ENCODE results near the gene RASAL1.

Gene RASAL1

DNA sequence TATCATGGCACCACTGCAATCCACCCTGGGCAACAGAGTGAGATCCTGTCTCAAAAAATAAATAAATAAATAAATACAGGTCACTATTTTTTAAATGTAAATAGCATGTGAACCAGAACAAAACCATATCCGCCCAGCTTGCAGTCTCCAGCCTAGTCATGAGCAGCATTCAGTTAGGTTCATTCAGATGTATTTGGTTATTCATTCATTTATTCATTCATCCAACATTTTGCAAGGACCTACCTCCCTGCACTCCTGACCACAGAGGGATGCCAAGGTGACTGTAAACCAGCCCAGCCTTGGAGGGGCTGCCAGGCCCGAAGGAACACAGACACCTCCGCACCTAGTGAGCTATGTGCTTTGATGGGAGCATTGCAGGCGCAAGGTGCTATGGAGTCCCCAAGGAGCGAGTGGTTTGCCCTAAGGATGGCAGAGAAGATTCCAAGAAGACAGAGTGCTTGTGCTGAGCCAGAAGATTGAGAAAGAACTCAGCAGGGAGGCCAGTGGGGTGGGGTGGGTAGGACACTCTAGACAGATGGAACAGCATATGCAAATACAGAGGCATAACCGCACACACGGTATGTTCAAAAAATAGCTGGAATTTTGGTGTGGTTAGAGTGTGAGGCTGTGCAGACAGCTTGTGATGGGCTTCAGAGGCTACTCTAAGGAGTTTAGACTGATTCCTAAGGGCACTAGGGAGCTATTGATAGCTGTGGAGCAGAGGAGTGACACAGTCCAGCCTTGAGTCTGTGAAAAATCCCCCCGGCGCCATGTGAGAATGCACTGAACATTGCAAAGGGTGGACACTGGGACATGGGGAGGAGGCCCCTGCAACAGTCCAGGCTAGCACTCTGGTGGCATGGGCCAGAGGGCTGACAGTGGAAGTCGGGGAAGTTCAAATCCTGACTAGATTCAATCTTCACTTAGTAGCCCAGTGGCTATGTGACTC is 67.3 kb downstream of the RASAL1 start:
- H3K27ac ChIP-seq: no peak overlapping the region
- no peak for DNase-seq (ENCODE audit: low spot score)
- TF ChIP-seq CTCF (conservative IDR thresholded peaks at IDR 0.05; ENCODE audit: low read depth): no peak
- POLR2A ChIA-PET (ENCODE audit: low non-redundant PET): no interaction called here
- CTCF ChIA-PET: interaction anchor here (1.2 kb wide), 1 partner anchor 20 kb away, joined by 4 read pairs; no protein-coding TSS in a partner anchor

DNA sequence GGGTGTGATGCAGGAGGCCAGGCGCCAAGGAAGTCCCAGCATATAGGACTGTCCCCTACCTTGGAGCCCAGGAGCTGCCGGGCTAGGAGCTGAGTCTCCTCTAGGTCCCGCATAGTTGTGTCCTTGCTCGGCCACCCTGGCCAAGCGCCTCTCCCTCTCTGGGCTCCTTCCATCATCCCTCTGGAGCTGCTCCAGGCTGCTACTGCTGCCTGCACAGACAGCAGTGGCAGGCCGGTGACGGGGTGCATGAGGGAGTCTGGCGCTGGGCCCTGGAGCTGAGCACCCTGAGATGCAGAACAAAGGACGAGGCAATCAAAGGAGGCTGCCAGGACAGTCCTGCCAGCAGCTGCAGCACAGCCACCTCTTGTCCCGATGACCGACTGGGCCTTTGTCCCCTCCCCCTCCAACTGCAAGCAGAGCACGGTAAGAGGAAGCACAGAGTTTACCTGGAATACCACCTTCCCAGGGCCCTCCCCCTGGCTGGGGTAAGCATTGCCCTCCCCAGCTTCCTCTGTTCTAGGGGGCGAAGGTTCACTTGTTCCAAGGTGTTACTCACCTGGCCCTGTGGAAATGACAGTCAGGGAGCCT is 68.7 kb downstream of the RASAL1 start:
- no peak overlapping the region for H3K27ac ChIP-seq
- TF ChIP-seq CTCF (conservative IDR thresholded peaks at IDR 0.05; ENCODE audit: low read depth): no peak
- ChIA-PET POLR2A (ENCODE audit: low non-redundant PET) (no interaction called here), CTCF (interaction anchor here (0.5 to 1.7 kb wide), 3 partner anchors 18 to 800 kb away, joined by 3 to 6 read pairs (median 4); no protein-coding TSS in a partner anchor)
- DNase-seq (ENCODE audit: low spot score): no peak

GRCh38 chr12:113065126-113066007 is 70.2 kb downstream of the RASAL1 start:
- ChIA-PET CTCF (interaction anchor here (0.5 to 1.7 kb wide), 2 partner anchors 88 to 204 kb away, joined by 3 to 6 read pairs; no protein-coding TSS in a partner anchor), POLR2A (ENCODE audit: low non-redundant PET) (interaction anchor here (0.7 kb wide), 1 partner anchor 10 kb away, joined by 4 read pairs; no protein-coding TSS in a partner anchor)
- peak; percentile 30 for DNase-seq (ENCODE audit: low spot score)

GRCh38 chr12:113064395-113065125 is 71.0 kb downstream of the RASAL1 start:
- ChIA-PET POLR2A (ENCODE audit: low non-redundant PET) (no interaction called here), CTCF (interaction anchor here (0.5 kb wide), 1 partner anchor 203 kb away, joined by 3 read pairs; no protein-coding TSS in a partner anchor)
- no peak for TF ChIP-seq CTCF (conservative IDR thresholded peaks at IDR 0.05; ENCODE audit: low read depth)
- no peak overlapping the region for H3K27ac ChIP-seq
- DNase-seq (ENCODE audit: low spot score): no peak

More at GRCh38 chr12:113065126-113066007, 70.2 kb downstream of the RASAL1 start:
- TF ChIP-seq CTCF (conservative IDR thresholded peaks at IDR 0.05; ENCODE audit: low read depth): no peak
- no peak overlapping the region for H3K27ac ChIP-seq

DNA sequence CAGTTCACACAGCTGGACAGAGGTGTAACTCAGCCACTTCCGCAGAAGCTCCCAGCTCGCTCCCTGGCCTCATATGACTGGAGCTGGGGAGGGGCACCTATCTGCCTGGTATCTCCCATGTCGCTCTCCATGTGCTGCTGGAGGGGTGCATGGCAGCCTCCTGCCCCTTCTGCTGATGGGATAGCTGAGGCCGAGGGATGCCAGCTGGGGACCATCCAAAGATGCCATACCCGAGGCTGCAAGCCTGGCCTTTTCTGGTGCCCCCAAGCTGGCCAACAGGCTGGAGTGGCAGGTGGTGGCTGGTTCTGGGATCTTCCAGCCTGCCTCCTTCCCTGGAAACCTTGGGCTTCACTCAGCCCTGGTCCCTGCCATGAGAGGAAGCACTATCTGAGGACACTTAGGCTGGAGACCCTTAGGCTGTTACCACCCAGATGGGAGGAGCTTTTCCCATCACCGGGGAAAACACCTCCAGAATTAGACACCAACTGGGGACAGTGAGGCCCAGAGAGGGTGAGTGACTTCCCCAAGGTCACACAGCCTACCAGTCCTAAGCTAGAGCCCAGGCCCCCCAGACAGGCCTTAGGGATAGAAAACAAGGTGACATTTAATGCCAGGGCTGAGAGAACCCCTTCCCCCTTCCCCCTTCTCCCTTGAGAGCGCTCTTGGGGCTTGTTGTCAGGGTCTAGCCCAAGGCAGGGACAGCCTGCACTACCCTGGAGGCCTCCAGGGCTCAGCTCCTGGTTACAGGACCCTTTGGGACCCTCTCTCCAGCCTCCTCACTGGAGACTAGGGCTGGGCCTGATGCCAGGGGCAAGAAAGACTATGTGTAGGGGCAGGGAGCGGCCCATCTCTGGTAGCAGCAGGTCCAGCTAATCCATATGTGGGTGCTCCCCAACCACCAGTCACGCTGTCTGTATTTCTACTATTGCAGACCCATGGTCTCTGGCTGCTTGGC is 71.9 kb downstream of the RASAL1 start:
- no peak overlapping the region for H3K27ac ChIP-seq
- no peak for DNase-seq (ENCODE audit: low spot score)
- ChIA-PET POLR2A (ENCODE audit: low non-redundant PET) (no interaction called here), CTCF (interaction anchor here (0.6 kb wide), 1 partner anchor 15 kb away, joined by 4 read pairs; no protein-coding TSS in a partner anchor)
- TF ChIP-seq CTCF (conservative IDR thresholded peaks at IDR 0.05; ENCODE audit: low read depth): no peak
